HepG2 (cell line): ENCODE results near the gene ARHGEF3. TPM values are rescaled to one million over a fixed set of nuclear protein-coding genes. Genes with fewer than 3 reads are reported as not detected.
A peak's percentile ranks its signal among the peaks of the same experiment; 100 is the strongest.

Experiments used
- DMAP1 ChIP-seq: IDR thresholded peaks from 2 replicates; pipeline ENCODE4 v1.6.1; 2016
- KDM4B ChIP-seq: sonication (generic); formaldehyde crosslinking; IDR thresholded peaks from 2 replicates; pipeline ENCODE4 v1.4.0; 2020; ENCODE audit warnings: missing genetic modification reagents
- MIXL1 ChIP-seq: IDR thresholded peaks from 2 replicates; pipeline ENCODE4 v1.6.1; 2016
- PAX8 ChIP-seq: sonication (generic); formaldehyde crosslinking; IDR thresholded peaks from 2 replicates; pipeline ENCODE4 v1.8.0; 2022; ENCODE audit warnings: mild to moderate bottlenecking, missing genetic modification reagents, borderline replicate concordance
- RCOR2 ChIP-seq: IDR thresholded peaks from 2 replicates; pipeline ENCODE4 v1.6.1; 2016; ENCODE audit warnings: missing biosample characterization, missing genetic modification reagents
- RFX1 ChIP-seq: fragments of 450-650 bp; IDR thresholded peaks from 2 replicates; pipeline ENCODE4 v1.6.1; 2017
- SKI ChIP-seq: fragments of 450-650 bp; IDR thresholded peaks from one replicate; pipeline ENCODE4 v1.6.1; 2018; ENCODE audit warnings: mild to moderate bottlenecking; ENCODE audit not compliant: partially characterized antibody
- ZBTB7B ChIP-seq: sonication (generic); formaldehyde crosslinking; IDR thresholded peaks from 2 replicates; pipeline ENCODE4 v1.4.0; 2020; ENCODE audit warnings: missing genetic modification reagents
- ZKSCAN8 ChIP-seq: IDR thresholded peaks from 2 replicates; pipeline ENCODE4 v1.6.1; 2016; ENCODE audit warnings: borderline replicate concordance, missing genetic modification reagents, missing compliant biosample characterization
- ZNF564 ChIP-seq: sonication (generic); formaldehyde crosslinking; IDR thresholded peaks from 2 replicates; pipeline ENCODE4 v1.8.1; 2023; ENCODE audit warnings: mild to moderate bottlenecking, missing genetic modification reagents
- ZNF720 ChIP-seq: sonication (generic); formaldehyde crosslinking; IDR thresholded peaks from 2 replicates; pipeline ENCODE4 v1.4.0; 2020; ENCODE audit warnings: missing genetic modification reagents
- polyA plus RNA-seq, 8 experiments: library from polyadenylated mRNA; depleted of rRNA in 3 of 8; stranded (reverse) in 7 of 8; unstranded in 1 of 8; fragments of >200 nt; fragmentation: Illumina TruSeq in 4 of 8; extraction: Trizol in 4 of 8; gene quantifications; 2 replicates each; pipeline versions ENCODE4 v1.2.1 to v1.2.3, GENCODE V29; 2011 to 2016; ENCODE audit warnings: low read depth in 4 of 8, missing spikeins in 1 of 8, mixed read lengths in 1 of 8; ENCODE audit not compliant: insufficient read depth in 1 of 8
- total RNA-seq, 5 experiments: library from RNA; depleted of rRNA; stranded (reverse); fragments of >200 nt; fragmentation: Illumina TruSeq; extraction: Trizol; gene quantifications; 2 replicates each; pipeline ENCODE4 v1.2.3, GENCODE V29; 2016; ENCODE audit warnings: low read depth in 1 of 5
- TF ChIP-seq, protein P1 (sequence below): sonication (generic); formaldehyde crosslinking; IDR thresholded peaks from 2 replicates; pipeline ENCODE4 v1.4.0; 2020; ENCODE audit warnings: missing genetic modification reagents
- TF ChIP-seq, protein P2 (sequence below): IDR thresholded peaks from 2 replicates; pipeline ENCODE4 v1.4.0; 2020; ENCODE audit warnings: mild to moderate bottlenecking, missing genetic modification reagents
- TF ChIP-seq, protein P3 (sequence below): sonication (generic); formaldehyde crosslinking; IDR thresholded peaks from 2 replicates; pipeline ENCODE4 v1.4.0; 2020; ENCODE audit warnings: low read depth, mild to moderate bottlenecking, missing genetic modification reagents
- TF ChIP-seq, protein P4 (sequence below): sonication (generic); formaldehyde crosslinking; conservative IDR thresholded peaks from 2 replicates; pipeline ENCODE4 v1.4.0; 2020; ENCODE audit warnings: missing genetic modification reagents
- TF ChIP-seq, protein P5 (sequence below): sonication (generic); formaldehyde crosslinking; IDR thresholded peaks from 2 replicates; pipeline ENCODE4 v1.5.1; 2020; ENCODE audit warnings: mild to moderate bottlenecking, missing genetic modification reagents
- TF ChIP-seq, protein P6 (sequence below): sonication (generic); formaldehyde crosslinking; IDR thresholded peaks from 2 replicates; pipeline ENCODE4 v1.4.0; 2020; ENCODE audit warnings: missing genetic modification reagents
- TF ChIP-seq, protein P7 (sequence below): IDR thresholded peaks from 2 replicates; pipeline ENCODE4 v1.6.1; 2012; ENCODE audit warnings: low read depth, low read length, improper control_type of control experiment

The ARHGEF3 gene
- total and polyA plus RNA-seq, 2 of the 13 experiments (the other 11 are each of a cell fraction or from before 2014, with no cell fraction given), result 14.8 to 23.1 TPM

DNA sequence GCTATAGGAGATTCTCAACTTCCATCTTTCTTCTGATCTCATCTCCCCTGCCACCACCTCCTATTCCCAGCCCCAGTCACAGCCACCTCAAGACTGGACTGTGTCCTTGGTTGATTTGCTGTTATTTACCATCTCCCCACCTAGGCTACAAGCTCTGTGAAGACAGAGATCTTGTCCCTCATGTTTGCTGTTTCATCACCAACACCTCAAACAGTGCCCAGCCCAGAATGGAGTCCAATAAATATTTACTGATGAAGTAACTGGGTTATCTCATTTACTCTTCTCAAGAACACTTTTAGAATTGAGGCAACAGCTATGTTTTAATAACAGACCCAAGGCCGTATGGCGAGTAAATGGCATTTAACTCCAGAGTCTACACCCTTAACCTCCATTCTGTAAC is 29.1 kb upstream of the ARHGEF3 start (continued):
- TF ChIP-seq, protein P1, sequence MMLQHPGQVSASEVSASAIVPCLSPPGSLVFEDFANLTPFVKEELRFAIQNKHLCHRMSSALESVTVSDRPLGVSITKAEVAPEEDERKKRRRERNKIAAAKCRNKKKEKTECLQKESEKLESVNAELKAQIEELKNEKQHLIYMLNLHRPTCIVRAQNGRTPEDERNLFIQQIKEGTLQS (CRISPR knock-in tag), result peak; percentile 91
- TF ChIP-seq, protein P2, sequence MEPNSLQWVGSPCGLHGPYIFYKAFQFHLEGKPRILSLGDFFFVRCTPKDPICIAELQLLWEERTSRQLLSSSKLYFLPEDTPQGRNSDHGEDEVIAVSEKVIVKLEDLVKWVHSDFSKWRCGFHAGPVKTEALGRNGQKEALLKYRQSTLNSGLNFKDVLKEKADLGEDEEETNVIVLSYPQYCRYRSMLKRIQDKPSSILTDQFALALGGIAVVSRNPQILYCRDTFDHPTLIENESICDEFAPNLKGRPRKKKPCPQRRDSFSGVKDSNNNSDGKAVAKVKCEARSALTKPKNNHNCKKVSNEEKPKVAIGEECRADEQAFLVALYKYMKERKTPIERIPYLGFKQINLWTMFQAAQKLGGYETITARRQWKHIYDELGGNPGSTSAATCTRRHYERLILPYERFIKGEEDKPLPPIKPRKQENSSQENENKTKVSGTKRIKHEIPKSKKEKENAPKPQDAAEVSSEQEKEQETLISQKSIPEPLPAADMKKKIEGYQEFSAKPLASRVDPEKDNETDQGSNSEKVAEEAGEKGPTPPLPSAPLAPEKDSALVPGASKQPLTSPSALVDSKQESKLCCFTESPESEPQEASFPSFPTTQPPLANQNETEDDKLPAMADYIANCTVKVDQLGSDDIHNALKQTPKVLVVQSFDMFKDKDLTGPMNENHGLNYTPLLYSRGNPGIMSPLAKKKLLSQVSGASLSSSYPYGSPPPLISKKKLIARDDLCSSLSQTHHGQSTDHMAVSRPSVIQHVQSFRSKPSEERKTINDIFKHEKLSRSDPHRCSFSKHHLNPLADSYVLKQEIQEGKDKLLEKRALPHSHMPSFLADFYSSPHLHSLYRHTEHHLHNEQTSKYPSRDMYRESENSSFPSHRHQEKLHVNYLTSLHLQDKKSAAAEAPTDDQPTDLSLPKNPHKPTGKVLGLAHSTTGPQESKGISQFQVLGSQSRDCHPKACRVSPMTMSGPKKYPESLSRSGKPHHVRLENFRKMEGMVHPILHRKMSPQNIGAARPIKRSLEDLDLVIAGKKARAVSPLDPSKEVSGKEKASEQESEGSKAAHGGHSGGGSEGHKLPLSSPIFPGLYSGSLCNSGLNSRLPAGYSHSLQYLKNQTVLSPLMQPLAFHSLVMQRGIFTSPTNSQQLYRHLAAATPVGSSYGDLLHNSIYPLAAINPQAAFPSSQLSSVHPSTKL (CRISPR knock-in tag), result peak; percentile 97
- TF ChIP-seq ZNF720 (CRISPR knock-in tag) (no peak), ZKSCAN8 (peak; percentile 67; the same call in 1 of the 2 replicates), RFX1 (no peak), DMAP1 (no peak), SKI (no peak), ZNF564 (CRISPR knock-in tag) (no peak), PAX8 (CRISPR knock-in tag) (no peak), MIXL1 (CRISPR knock-in tag) (peak; percentile 83; the same call in 1 of the 2 replicates), ZBTB7B (CRISPR knock-in tag) (peak; percentile 45; the same call in 1 of the 2 replicates), RCOR2 (CRISPR knock-in tag) (peak; percentile 77), KDM4B (CRISPR knock-in tag) (0 out of 2 replicates have a peak, but pooled peaks have one; percentile 53)
- TF ChIP-seq, protein P3, sequence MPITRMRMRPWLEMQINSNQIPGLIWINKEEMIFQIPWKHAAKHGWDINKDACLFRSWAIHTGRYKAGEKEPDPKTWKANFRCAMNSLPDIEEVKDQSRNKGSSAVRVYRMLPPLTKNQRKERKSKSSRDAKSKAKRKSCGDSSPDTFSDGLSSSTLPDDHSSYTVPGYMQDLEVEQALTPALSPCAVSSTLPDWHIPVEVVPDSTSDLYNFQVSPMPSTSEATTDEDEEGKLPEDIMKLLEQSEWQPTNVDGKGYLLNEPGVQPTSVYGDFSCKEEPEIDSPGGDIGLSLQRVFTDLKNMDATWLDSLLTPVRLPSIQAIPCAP, result no peak
- TF ChIP-seq, protein P4, sequence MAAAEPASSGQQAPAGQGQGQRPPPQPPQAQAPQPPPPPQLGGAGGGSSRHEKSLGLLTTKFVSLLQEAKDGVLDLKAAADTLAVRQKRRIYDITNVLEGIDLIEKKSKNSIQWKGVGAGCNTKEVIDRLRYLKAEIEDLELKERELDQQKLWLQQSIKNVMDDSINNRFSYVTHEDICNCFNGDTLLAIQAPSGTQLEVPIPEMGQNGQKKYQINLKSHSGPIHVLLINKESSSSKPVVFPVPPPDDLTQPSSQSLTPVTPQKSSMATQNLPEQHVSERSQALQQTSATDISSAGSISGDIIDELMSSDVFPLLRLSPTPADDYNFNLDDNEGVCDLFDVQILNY (CRISPR knock-in tag), result no peak
- TF ChIP-seq, protein P5, sequence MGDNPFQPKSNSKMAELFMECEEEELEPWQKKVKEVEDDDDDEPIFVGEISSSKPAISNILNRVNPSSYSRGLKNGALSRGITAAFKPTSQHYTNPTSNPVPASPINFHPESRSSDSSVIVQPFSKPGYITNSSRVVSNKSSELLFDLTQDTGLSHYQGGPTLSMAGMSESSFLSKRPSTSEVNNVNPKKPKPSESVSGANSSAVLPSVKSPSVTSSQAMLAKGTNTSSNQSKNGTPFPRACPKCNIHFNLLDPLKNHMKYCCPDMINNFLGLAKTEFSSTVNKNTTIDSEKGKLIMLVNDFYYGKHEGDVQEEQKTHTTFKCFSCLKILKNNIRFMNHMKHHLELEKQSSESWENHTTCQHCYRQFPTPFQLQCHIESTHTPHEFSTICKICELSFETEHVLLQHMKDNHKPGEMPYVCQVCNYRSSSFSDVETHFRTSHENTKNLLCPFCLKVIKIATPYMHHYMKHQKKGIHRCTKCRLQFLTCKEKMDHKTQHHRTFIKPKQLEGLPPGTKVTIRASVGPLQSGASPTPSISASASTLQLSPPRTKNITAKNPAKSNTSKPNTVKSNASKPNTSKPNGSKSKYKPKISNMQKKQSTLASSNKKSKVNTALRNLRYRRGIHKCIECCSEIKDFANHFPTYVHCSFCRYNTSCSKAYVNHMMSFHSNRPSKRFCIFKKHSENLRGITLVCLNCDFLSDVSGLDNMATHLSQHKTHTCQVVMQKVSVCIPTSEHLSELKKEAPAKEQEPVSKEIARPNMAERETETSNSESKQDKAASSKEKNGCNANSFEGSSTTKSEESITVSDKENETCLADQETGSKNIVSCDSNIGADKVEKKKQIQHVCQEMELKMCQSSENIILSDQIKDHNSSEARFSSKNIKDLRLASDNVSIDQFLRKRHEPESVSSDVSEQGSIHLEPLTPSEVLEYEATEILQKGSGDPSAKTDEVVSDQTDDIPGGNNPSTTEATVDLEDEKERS (CRISPR knock-in tag), result peak; percentile 49; the same call in 1 of the 2 replicates
- TF ChIP-seq, protein P6, sequence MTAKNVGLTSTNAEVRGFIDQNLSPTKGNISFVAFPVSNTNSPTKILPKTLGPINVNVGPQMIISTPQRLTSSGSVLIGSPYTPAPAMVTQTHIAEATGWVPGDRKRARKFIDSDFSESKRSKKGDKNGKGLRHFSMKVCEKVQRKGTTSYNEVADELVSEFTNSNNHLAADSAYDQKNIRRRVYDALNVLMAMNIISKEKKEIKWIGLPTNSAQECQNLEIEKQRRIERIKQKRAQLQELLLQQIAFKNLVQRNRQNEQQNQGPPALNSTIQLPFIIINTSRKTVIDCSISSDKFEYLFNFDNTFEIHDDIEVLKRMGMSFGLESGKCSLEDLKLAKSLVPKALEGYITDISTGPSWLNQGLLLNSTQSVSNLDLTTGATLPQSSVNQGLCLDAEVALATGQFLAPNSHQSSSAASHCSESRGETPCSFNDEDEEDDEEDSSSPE (CRISPR knock-in tag), result no peak
- TF ChIP-seq, protein P7, sequence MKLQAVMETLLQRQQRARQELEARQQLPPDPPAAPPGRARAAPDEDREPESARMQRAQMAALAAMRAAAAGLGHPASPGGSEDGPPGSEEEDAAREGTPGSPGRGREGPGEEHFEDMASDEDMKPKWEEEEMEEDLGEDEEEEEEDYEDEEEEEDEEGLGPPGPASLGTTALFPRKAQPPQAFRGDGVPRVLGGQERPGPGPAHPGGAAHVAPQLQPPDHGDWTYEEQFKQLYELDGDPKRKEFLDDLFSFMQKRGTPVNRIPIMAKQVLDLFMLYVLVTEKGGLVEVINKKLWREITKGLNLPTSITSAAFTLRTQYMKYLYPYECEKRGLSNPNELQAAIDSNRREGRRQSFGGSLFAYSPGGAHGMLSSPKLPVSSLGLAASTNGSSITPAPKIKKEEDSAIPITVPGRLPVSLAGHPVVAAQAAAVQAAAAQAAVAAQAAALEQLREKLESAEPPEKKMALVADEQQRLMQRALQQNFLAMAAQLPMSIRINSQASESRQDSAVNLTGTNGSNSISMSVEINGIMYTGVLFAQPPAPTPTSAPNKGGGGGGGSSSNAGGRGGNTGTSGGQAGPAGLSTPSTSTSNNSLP, result peak; percentile 34; the same call in 1 of the 2 replicates
